Esophagus squamous epithelium (tissue), 4 donors: ENCODE results near the gene TTF1.

Experiments
- CTCF ChIP-seq, 6 experiments: fragments of 450-650 bp in 4 of 6; fragments of 200-600 bp in 2 of 6; sonication (generic) in 2 of 6; IDR thresholded peaks; one replicate each; pipeline ENCODE4 v1.5.1; 2016 to 2019; ENCODE audit warnings: antibody characterized with exemption in 6 of 6, mild to moderate bottlenecking in 4 of 6, moderate library complexity in 4 of 6
- POLR2A ChIP-seq, 4 donors: fragments of 450-650 bp; IDR thresholded peaks; one replicate each; pipeline ENCODE4 v1.6.1; 2017; ENCODE audit warnings: antibody characterized with exemption in 4 of 4, mild to moderate bottlenecking in 4 of 4, moderate library complexity in 3 of 4

- TF ChIP-seq CTCF (IDR thresholded peaks at IDR 0.05) (no peak), POLR2A (IDR thresholded peaks at IDR 0.05) (peak in 1 of 4 donors; percentile 25)
Observed at GRCh38 chr9:132383462-132383883, 23.2 kb downstream of the TTF1 start.
